Liver (tissue), 9 donors: Measurements from ENCODE around the gene AMZ1. TPM values are rescaled to one million over a fixed set of nuclear protein-coding genes. Genes with fewer than 3 reads are reported as not detected.

Experiments
- DNase-seq: peaks from one replicate; pipeline ENCODE4 v3.0.0-alpha.2; 2017; ENCODE audit warnings: low spot score
- H3K27ac ChIP-seq, 2 donors: one replicate each; pipeline ENCODE4 v1.7.0; 2013; ENCODE audit warnings: inconsistent platforms in 2 of 2, low read length in 2 of 2, control low read depth in 1 of 2, low read depth in 1 of 2, mild to moderate bottlenecking in 1 of 2
- H3K27me3 ChIP-seq, 4 donors: one replicate each; pipeline versions ENCODE4 v1.6.1 to v1.7.0; 2013; ENCODE audit warnings: low read length in 3 of 4, inconsistent platforms in 1 of 4, mild to moderate bottlenecking in 1 of 4, moderate library complexity in 1 of 4; ENCODE audit not compliant: control insufficient read depth in 4 of 4, insufficient read depth in 4 of 4
- H3K36me3 ChIP-seq, 4 donors: one replicate each; pipeline versions ENCODE4 v1.6.1 to v1.7.0; 2013; ENCODE audit warnings: low read length in 3 of 4, mild to moderate bottlenecking in 3 of 4, low read depth in 1 of 4, moderate library complexity in 1 of 4; ENCODE audit not compliant: control insufficient read depth in 4 of 4, insufficient read depth in 3 of 4
- H3K4me1 ChIP-seq, 4 donors: one replicate each; pipeline versions ENCODE4 v1.6.1 to v1.7.0; 2013; ENCODE audit warnings: low read length in 3 of 4, mild to moderate bottlenecking in 3 of 4, moderate library complexity in 1 of 4; ENCODE audit not compliant: control insufficient read depth in 4 of 4, insufficient read depth in 4 of 4
- H3K4me3 ChIP-seq, 3 donors: one replicate each; pipeline versions ENCODE4 v1.6.1 to v1.7.0; 2013; ENCODE audit warnings: low read length in 3 of 3, control low read depth in 1 of 3, low read depth in 1 of 3, mild to moderate bottlenecking in 1 of 3
- H3K9ac ChIP-seq, 2 donors: one replicate each; pipeline ENCODE4 v1.7.0; 2013; ENCODE audit warnings: low read length in 2 of 2, mild to moderate bottlenecking in 2 of 2, moderate library complexity in 2 of 2, control low read depth in 1 of 2, low read depth in 1 of 2
- H3K9me3 ChIP-seq, 4 donors: one replicate each; pipeline versions ENCODE4 v1.6.1 to v1.7.0; 2013; ENCODE audit warnings: low read length in 3 of 4; ENCODE audit not compliant: control insufficient read depth in 4 of 4
- EGR1 ChIP-seq, 2 donors: IDR thresholded peaks; 2 replicates each; pipeline ENCODE4 v1.6.1; 2016 to 2018; ENCODE audit warnings: antibody characterized with exemption in 2 of 2, low read depth in 2 of 2
- FOXA1 ChIP-seq: IDR thresholded peaks from 2 replicates; pipeline ENCODE4 v1.6.1; 2016; ENCODE audit warnings: antibody characterized with exemption
- FOXA2 ChIP-seq: IDR thresholded peaks from 2 replicates; pipeline ENCODE4 v1.6.1; 2016; ENCODE audit warnings: antibody characterized with exemption
- GABPA ChIP-seq, 2 donors: IDR thresholded peaks in 1 of 2; conservative IDR thresholded peaks in 1 of 2; 2 replicates each; pipeline ENCODE4 v1.6.1; 2016; ENCODE audit warnings: antibody characterized with exemption in 2 of 2, mild to moderate bottlenecking in 1 of 2, moderate library complexity in 1 of 2
- HNF4A ChIP-seq, 2 donors: conservative IDR thresholded peaks; 2 replicates each; pipeline ENCODE4 v1.6.1; 2016; ENCODE audit warnings: antibody characterized with exemption in 2 of 2, mild to moderate bottlenecking in 2 of 2
- HNF4G ChIP-seq: IDR thresholded peaks from 2 replicates; pipeline ENCODE4 v1.6.1; 2016; ENCODE audit warnings: antibody characterized with exemption
- JUND ChIP-seq, 2 donors: IDR thresholded peaks; 2 replicates each; pipeline ENCODE4 v1.6.1; 2016; ENCODE audit warnings: antibody characterized with exemption in 2 of 2
- NR2F2 ChIP-seq: IDR thresholded peaks from 2 replicates; pipeline ENCODE4 v1.6.1; 2016; ENCODE audit warnings: antibody characterized with exemption
- RAD21 ChIP-seq, 2 donors: IDR thresholded peaks; 2 replicates each; pipeline ENCODE4 v1.6.1; 2016; ENCODE audit warnings: antibody characterized with exemption in 2 of 2, mild to moderate bottlenecking in 2 of 2
- SP1 ChIP-seq: IDR thresholded peaks from 2 replicates; pipeline ENCODE4 v1.6.1; 2018; ENCODE audit warnings: antibody characterized with exemption, mild to moderate bottlenecking
- TAF1 ChIP-seq: conservative IDR thresholded peaks from 2 replicates; pipeline ENCODE4 v1.6.1; 2016; ENCODE audit warnings: antibody characterized with exemption, mild to moderate bottlenecking
- YY1 ChIP-seq: IDR thresholded peaks from 2 replicates; pipeline ENCODE4 v1.6.1; 2016; ENCODE audit warnings: antibody characterized with exemption, mild to moderate bottlenecking
- WGBS: extraction: QIAGEN DNeasy Blood & Tissue Kit; methylation state at CpG from one replicate; pipeline ENCODE4 v1.1.7; 2013; 5-methylcytosine and 5-hydroxymethylcytosine counted together
- polyA plus RNA-seq, 2 donors: library from polyadenylated mRNA; stranded (reverse) in 1 of 2; unstranded in 1 of 2; fragments of 200-250 nt in 1 of 2; fragments of >200 nt in 1 of 2; fragmentation: Nextera tagmentation in 1 of 2; extraction: Ambion mirVana in 1 of 2; gene quantifications; one replicate each; pipeline versions ENCODE4 v1.2.1 to v1.2.3, GENCODE V29; 2013 to 2015
- total RNA-seq, 2 donors: library from RNA; depleted of rRNA; stranded (reverse); fragments of >200 nt; gene quantifications; one replicate each; pipeline ENCODE4 v1.2.3, GENCODE V29; 2014
- TF ChIP-seq, protein P1 (sequence below): IDR thresholded peaks from 2 replicates; pipeline ENCODE4 v1.6.1; 2016; ENCODE audit warnings: antibody characterized with exemption
- TF ChIP-seq, protein P2 (sequence below): IDR thresholded peaks from 2 replicates; pipeline ENCODE4 v1.6.1; 2016; ENCODE audit warnings: antibody characterized with exemption
- TF ChIP-seq, protein P3 (sequence below): IDR thresholded peaks from 2 replicates; pipeline ENCODE4 v1.6.1; 2016; ENCODE audit warnings: antibody characterized with exemption
- TF ChIP-seq, protein P4 (sequence below): fragments of 150-350 bp; IDR thresholded peaks from 2 replicates; pipeline ENCODE4 v1.5.1; 2017; ENCODE audit warnings: improper control_type of control experiment, low read depth, low read length; ENCODE audit not compliant: missing input control
- TF ChIP-seq, protein P5 (sequence below): IDR thresholded peaks from 2 replicates; pipeline ENCODE4 v1.6.1; 2016; ENCODE audit warnings: antibody characterized with exemption, mild to moderate bottlenecking
- donor health status: healthy.
- donor health status: healthy.
- donor health status: healthy.
- donor health status: healthy.
- donor health status: healthy.

Gene AMZ1
- total and polyA plus RNA-seq, 4 donors, result 0.10 to 1.3 (median 1.1) TPM; not detected in 1

DNA sequence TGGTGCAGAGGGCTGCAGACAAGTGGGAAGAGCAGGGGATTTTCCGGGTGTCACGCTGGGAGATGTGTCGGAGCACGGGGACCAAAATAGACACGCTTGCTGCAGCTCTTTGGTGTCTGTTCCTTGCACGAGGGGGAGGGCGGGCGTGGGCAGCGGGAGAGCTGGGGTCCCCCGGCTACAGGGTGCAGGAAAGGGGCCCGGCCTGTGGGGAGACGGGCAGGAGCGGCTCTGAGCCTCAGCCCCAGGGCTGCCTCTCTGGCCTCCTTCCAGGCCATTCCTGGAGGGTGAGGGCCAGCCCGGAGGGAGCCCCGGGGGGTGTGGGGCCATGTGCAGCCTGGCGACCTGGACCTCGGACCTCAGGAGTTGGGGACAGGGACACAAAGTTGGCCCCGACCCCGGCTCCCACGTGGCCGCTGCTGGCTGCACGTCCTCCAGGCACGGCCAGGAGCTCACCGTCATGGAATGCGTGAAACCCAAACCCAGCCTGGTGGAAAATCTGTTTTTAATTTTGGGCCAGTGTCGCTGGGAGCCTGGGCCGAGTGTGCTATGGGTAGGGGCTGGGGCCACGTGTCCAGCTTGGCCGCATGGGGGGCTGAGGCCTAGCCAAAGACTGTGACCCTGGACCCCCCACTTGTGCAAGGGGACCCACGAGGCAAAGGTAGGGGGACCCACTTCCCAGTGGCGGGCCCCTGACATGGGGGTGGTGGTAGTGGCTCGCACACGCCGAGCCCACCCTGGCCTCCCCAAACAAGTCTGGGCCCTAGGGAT is 49.6 kb upstream of the AMZ1 start (continued):
- no peak for TF ChIP-seq TAF1
- TF ChIP-seq, protein P1, sequence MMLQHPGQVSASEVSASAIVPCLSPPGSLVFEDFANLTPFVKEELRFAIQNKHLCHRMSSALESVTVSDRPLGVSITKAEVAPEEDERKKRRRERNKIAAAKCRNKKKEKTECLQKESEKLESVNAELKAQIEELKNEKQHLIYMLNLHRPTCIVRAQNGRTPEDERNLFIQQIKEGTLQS, result no peak
- TF ChIP-seq, protein P2, sequence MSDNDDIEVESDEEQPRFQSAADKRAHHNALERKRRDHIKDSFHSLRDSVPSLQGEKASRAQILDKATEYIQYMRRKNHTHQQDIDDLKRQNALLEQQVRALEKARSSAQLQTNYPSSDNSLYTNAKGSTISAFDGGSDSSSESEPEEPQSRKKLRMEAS, result peak; percentile 93

DNA sequence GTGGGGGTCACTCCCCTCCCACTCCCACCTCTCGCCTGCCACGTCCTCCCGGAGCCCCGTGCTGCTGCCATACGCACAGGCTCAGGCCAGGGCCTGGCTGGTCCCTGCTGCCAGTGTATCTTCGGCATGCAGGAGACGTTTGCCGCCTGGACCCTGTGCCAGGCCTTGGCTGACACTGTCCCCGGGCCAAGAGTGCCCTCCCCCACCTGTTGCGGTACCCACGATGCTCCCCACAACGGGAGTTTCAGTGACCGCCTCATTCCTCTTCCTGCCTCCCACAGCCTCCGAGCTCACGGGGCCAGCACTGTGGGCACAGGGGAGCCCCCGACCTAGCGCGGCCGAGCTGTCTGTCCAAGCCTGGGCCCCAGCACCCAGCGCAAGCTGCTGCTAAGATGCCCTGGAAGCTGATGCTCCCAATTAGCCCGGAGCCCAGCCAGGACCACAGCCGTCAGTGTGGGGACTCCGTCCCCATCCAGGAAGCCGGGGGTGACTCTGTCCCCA is 48.8 kb upstream of the AMZ1 start:
- TF ChIP-seq, protein P2, result no peak
- TF ChIP-seq, protein P3, sequence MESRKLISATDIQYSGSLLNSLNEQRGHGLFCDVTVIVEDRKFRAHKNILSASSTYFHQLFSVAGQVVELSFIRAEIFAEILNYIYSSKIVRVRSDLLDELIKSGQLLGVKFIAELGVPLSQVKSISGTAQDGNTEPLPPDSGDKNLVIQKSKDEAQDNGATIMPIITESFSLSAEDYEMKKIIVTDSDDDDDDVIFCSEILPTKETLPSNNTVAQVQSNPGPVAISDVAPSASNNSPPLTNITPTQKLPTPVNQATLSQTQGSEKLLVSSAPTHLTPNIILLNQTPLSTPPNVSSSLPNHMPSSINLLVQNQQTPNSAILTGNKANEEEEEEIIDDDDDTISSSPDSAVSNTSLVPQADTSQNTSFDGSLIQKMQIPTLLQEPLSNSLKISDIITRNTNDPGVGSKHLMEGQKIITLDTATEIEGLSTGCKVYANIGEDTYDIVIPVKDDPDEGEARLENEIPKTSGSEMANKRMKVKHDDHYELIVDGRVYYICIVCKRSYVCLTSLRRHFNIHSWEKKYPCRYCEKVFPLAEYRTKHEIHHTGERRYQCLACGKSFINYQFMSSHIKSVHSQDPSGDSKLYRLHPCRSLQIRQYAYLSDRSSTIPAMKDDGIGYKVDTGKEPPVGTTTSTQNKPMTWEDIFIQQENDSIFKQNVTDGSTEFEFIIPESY, result no peak
- no peak for TF ChIP-seq SP1
- no peak for TF ChIP-seq JUND (IDR thresholded peaks at IDR 0.05)
- TF ChIP-seq NR2F2, result no peak
- no peak for TF ChIP-seq FOXA2
- no peak for TF ChIP-seq EGR1 (IDR thresholded peaks at IDR 0.05; ENCODE audit: low read depth in 2 of 2)
- no peak for TF ChIP-seq HNF4A (conservative IDR thresholded peaks at IDR 0.05)
- TF ChIP-seq TAF1, result no peak
- TF ChIP-seq GABPA (IDR thresholded peaks at IDR 0.05 in 1 of 2, conservative IDR thresholded peaks at IDR 0.05 in 1 of 2), result no peak
- no peak for TF ChIP-seq FOXA1
- TF ChIP-seq, protein P4, sequence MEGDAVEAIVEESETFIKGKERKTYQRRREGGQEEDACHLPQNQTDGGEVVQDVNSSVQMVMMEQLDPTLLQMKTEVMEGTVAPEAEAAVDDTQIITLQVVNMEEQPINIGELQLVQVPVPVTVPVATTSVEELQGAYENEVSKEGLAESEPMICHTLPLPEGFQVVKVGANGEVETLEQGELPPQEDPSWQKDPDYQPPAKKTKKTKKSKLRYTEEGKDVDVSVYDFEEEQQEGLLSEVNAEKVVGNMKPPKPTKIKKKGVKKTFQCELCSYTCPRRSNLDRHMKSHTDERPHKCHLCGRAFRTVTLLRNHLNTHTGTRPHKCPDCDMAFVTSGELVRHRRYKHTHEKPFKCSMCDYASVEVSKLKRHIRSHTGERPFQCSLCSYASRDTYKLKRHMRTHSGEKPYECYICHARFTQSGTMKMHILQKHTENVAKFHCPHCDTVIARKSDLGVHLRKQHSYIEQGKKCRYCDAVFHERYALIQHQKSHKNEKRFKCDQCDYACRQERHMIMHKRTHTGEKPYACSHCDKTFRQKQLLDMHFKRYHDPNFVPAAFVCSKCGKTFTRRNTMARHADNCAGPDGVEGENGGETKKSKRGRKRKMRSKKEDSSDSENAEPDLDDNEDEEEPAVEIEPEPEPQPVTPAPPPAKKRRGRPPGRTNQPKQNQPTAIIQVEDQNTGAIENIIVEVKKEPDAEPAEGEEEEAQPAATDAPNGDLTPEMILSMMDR, result no peak
- no peak for TF ChIP-seq RAD21 (IDR thresholded peaks at IDR 0.05)
- TF ChIP-seq YY1, result no peak
- TF ChIP-seq, protein P1, result no peak
- TF ChIP-seq HNF4G, result no peak
- TF ChIP-seq, protein P5, sequence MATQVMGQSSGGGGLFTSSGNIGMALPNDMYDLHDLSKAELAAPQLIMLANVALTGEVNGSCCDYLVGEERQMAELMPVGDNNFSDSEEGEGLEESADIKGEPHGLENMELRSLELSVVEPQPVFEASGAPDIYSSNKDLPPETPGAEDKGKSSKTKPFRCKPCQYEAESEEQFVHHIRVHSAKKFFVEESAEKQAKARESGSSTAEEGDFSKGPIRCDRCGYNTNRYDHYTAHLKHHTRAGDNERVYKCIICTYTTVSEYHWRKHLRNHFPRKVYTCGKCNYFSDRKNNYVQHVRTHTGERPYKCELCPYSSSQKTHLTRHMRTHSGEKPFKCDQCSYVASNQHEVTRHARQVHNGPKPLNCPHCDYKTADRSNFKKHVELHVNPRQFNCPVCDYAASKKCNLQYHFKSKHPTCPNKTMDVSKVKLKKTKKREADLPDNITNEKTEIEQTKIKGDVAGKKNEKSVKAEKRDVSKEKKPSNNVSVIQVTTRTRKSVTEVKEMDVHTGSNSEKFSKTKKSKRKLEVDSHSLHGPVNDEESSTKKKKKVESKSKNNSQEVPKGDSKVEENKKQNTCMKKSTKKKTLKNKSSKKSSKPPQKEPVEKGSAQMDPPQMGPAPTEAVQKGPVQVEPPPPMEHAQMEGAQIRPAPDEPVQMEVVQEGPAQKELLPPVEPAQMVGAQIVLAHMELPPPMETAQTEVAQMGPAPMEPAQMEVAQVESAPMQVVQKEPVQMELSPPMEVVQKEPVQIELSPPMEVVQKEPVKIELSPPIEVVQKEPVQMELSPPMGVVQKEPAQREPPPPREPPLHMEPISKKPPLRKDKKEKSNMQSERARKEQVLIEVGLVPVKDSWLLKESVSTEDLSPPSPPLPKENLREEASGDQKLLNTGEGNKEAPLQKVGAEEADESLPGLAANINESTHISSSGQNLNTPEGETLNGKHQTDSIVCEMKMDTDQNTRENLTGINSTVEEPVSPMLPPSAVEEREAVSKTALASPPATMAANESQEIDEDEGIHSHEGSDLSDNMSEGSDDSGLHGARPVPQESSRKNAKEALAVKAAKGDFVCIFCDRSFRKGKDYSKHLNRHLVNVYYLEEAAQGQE, result no peak
- DNase-seq, result no peak
- no peak overlapping the region for H3K4me3 ChIP-seq

More for the DNA sequence above, 48.8 kb upstream of the AMZ1 start:
- peak overlapping the region; percentile 52 to 56 for H3K9ac ChIP-seq
- H3K9me3 ChIP-seq, result no peaks in the 10 kb centered on the region
- H3K4me1 ChIP-seq, result peaks cover 44 to 76% (median 67%) of the 10 kb centered on the region in 4 donors
- 66% methylated on average over 24 of the region's 24 CpGs for WGBS
- H3K36me3 ChIP-seq, result no peaks in the 10 kb centered on the region
- no peaks in the 10 kb centered on the region for H3K27me3 ChIP-seq
- H3K27ac ChIP-seq, result peak overlapping the region; percentile 90 to 94
